Bronchial epithelial cell (primary cell): ENCODE results near the gene SPON2. TPM values are rescaled to one million over a fixed set of nuclear protein-coding genes. Genes with fewer than 3 reads are reported as not detected.

Experiments
- DNase-seq: peaks from one replicate; pipeline ENCODE4 v3.0.0-alpha.2; 2010; ENCODE audit warnings: low read depth
- FAIRE-seq: peaks from 2 replicates; lab custom pipeline; 2011; peaks lifted over from hg19 to GRCh38; lab: Jason Lieb, UNC
- H3K27me3 ChIP-seq: 2 replicates; pipeline ENCODE4 v1.5.1; 2011; ENCODE audit warnings: low read length; ENCODE audit not compliant: control insufficient read depth, insufficient read depth
- H3K36me3 ChIP-seq: 2 replicates; pipeline ENCODE4 v1.5.1; 2011; ENCODE audit warnings: low read length; ENCODE audit not compliant: control insufficient read depth, insufficient read depth
- H3K4me3 ChIP-seq: 2 replicates; pipeline ENCODE4 v1.5.1; 2011; ENCODE audit warnings: mild to moderate bottlenecking, low read depth, low read length, control low read depth
- total RNA-seq: library from RNA; depleted of rRNA; stranded (reverse); fragments of >200 nt; gene quantifications from 2 replicates; pipeline ENCODE4 v1.2.1, GENCODE V29; 2014
- TF ChIP-seq, protein P1 (sequence below): IDR thresholded peaks from 2 replicates; pipeline ENCODE4 v1.5.1; 2011; ENCODE audit warnings: mild to moderate bottlenecking, moderate library complexity, low read length, control low read depth, inconsistent platforms; ENCODE audit not compliant: insufficient read depth, severe bottlenecking

SPON2 gene
- total RNA-seq, 1 donor from 2014 or later = 6.3 TPM

DNA sequence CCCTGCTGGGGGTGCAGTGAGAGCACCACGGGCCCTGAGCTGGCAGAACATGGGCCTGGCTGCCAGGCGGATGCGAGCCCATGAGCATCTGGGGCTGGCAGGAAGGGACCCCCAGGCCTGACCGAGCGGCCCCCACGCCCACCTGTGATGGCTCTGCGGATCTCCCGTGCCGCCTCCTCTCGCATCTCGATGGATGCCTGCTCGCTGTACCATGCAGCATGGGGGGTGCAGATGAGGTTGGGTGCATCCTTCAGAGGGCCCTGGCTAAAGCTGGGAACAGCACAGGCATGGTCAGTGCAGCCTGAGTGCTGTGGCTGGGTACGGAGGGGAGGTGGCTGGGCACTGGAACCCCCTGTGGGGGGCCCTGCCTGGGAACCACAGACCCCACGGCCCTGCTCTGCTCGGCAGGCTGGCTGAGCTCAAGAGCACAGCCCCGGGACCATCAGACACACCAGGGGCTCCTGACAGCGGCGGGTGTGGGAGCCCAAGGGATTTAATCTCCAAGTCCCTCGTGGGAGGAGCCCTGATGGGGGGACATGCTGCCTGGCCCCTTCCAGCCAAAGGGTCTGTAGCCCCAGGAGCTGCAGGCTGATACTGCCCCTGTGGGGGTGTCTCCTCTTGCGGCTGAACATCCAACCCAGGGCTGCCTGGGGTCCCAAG, 41.1 kb upstream of the SPON2 start:
- TF ChIP-seq, protein P1, sequence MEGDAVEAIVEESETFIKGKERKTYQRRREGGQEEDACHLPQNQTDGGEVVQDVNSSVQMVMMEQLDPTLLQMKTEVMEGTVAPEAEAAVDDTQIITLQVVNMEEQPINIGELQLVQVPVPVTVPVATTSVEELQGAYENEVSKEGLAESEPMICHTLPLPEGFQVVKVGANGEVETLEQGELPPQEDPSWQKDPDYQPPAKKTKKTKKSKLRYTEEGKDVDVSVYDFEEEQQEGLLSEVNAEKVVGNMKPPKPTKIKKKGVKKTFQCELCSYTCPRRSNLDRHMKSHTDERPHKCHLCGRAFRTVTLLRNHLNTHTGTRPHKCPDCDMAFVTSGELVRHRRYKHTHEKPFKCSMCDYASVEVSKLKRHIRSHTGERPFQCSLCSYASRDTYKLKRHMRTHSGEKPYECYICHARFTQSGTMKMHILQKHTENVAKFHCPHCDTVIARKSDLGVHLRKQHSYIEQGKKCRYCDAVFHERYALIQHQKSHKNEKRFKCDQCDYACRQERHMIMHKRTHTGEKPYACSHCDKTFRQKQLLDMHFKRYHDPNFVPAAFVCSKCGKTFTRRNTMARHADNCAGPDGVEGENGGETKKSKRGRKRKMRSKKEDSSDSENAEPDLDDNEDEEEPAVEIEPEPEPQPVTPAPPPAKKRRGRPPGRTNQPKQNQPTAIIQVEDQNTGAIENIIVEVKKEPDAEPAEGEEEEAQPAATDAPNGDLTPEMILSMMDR = no peak
- H3K27me3 ChIP-seq = no peaks in the 10 kb centered on the region
- H3K4me3 ChIP-seq = no peak overlapping the region
- no peak for DNase-seq
- no peak for FAIRE-seq
- peaks cover 34% of the 10 kb centered on the region for H3K36me3 ChIP-seq

DNA sequence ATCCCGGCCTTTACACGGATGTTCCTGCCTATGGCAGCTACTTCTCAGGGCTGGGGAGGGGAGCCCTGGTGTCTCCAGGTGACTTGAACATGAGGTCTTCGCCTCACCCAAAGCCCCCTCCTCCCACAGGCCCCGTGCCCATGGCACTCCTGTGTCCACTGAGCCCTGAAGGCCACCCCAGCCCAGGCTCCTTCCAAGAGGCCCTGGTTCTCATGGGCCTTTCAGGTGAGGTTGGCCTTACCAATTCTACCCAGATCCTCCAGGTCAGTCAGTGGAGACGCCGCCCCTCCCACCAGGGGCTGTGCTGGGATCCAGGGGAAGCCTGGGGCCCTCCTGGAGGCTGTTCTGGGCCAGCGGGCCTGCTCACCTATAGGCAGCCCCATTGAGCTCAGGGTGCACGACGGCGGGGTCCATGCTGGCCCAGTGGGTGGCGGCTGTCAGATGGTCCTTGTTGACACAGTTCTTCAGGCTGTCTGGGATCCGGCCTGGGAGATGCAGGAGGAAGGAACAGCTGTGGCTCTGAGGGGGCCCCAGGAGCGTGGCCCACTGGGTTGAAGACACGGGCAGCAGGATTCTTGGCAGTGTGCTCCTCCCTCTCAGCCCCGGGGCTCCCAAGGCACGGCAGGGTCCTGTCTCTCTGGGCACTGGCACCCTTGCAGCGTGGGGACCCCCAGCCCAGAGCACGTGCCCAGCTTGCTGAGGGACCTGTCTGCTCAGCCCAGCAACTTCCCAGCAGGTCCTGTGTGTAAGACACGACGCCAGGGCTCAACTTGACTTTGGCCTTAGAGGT, 40.4 kb upstream of the SPON2 start:
- peaks cover 33% of the 10 kb centered on the region for H3K36me3 ChIP-seq
- TF ChIP-seq, protein P1 = no peak
- H3K27me3 ChIP-seq = no peaks in the 10 kb centered on the region
- FAIRE-seq (no peak), DNase-seq (no peak)
- H3K4me3 ChIP-seq = no peak overlapping the region

DNA sequence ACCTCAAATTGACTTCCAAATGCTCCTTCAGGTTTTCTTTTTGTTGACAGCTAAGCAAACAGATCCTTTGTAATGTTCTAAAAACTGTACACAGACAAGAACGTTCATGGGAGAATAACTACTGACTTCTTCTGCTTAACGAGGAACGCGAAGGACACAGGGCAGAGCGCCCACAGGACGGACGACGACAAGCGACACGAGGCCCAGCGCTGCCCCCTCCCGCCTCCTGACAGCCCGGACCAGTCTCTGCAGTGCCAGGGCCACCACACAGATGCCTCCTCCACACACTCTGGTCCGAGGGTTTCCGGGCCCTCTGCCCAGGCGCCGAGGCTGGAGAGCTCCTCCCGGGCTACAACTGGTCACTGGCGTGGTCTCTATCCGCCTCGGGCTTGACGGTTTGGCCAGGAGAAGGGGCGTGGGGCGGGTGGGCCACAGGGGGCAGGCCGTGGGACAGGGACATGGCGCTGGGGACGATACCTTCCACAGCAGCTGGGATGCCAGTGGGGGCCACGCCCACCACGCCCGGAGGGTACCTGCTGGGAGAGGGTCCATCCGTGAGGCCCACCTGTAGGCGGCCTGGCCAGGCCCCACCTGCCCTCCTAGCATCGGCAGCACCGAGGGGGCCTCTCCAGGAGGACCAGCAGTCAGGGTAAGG, 39.6 kb upstream of the SPON2 start:
- TF ChIP-seq, protein P1 = no peak
- FAIRE-seq (no peak), DNase-seq (no peak)
- no peaks in the 10 kb centered on the region for H3K27me3 ChIP-seq
- H3K36me3 ChIP-seq = peaks cover 28% of the 10 kb centered on the region
- no peak overlapping the region for H3K4me3 ChIP-seq

DNA sequence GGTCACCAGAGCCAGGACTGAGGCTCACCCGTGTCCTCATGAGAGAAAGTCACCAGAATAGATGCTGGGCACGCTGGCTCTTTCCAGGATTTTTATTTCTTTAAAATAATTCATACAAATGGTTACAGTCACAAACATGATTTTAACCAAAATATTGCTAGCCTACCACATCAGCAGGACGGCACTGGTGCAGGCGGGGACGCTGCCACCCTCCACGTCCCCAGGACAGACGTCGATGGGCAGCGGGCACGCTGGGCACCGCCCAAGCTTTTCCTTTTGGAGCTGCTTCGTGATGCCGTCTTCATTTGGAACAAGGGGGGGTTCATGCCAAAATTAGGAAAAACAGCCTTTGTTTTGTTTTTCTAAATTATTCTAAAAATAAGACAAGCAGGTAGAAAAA, 39.0 kb upstream of the SPON2 start:
- no peaks in the 10 kb centered on the region for H3K27me3 ChIP-seq
- peaks cover 24% of the 10 kb centered on the region for H3K36me3 ChIP-seq
- H3K4me3 ChIP-seq = no peak overlapping the region
- TF ChIP-seq, protein P1 = no peak
- FAIRE-seq = no peak
- no peak for DNase-seq

DNA sequence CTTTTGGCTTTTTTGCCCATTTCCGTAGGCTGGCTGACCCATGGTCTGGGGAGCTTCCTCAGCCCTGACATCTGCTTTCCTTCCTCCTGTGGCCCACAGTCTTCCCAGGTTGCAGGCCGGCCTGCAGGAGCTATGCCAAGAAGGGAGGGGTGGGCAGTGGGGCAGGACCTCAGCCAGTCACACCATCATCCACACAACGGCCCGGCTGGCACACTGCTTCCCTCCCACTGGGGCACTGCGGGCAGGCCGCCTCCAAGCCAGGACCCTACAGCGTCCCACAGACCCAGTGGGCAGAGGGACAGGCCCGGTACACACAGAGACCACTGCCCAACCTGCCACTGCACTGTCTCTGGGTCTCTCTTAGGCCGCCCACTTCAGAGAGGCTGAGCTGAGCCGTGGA, 38.6 kb upstream of the SPON2 start:
- DNase-seq (no peak), FAIRE-seq (no peak)
- TF ChIP-seq, protein P1 = no peak
- H3K27me3 ChIP-seq = no peaks in the 10 kb centered on the region
- H3K36me3 ChIP-seq = peaks cover 20% of the 10 kb centered on the region
- no peak overlapping the region for H3K4me3 ChIP-seq
